Metanephros (tissue), 1 donor: ENCODE measurements around the gene MAB21L4. TPM values are rescaled to one million over a fixed set of nuclear protein-coding genes. Genes with fewer than 3 reads are reported as not detected.

Experiments used
- total RNA-seq: library from RNA; depleted of rRNA; stranded (reverse); fragments of >200 nt; gene quantifications from one replicate; pipeline ENCODE4 v1.2.3, GENCODE V29; 2014

MAB21L4 gene
- total RNA-seq, result 0.35 TPM

GRCh38 chr2:240895656-240896388 is at the start of gene MAB21L4:
MAB21L4 (minus strand) TSS chr2:240896156; CDS start chr2:240895997, 159 bp downstream.

GRCh38 chr2:240906141-240906910 is 10.4 kb upstream of the MAB21L4 start, which contains the start of gene CROCC2:
CROCC2 (plus strand) TSS chr2:240906336; CDS start chr2:240906514, 178 bp downstream.

GRCh38 chr2:240868286-240869108 is 27.5 kb downstream of the MAB21L4 start, which contains the start of gene AGXT:
AGXT (plus strand) TSS chr2:240868824; CDS start chr2:240868866, 42 bp downstream.

Other genes starting within 250 kb of the MAB21L4 start
- 0.58 TPM for gene AQP12B, start 213.3 kb downstream of the MAB21L4 start, total RNA-seq
- gene AQP12A, start 204.3 kb downstream of the MAB21L4 start, total RNA-seq, result not detected
- gene KIF1A, start 75.9 kb downstream of the MAB21L4 start, total RNA-seq, result 10.5 TPM
- gene AGXT, start 27.3 kb downstream of the MAB21L4 start, total RNA-seq, result not detected
- gene CROCC2, start 10.2 kb upstream of the MAB21L4 start, total RNA-seq, result 0.18 TPM
- 35.0 TPM for gene SNED1, start 102.5 kb upstream of the MAB21L4 start, total RNA-seq
- gene MTERF4, start 206.1 kb upstream of the MAB21L4 start, total RNA-seq, result 48.5 TPM